ENCODE data around the gene CRHBP. TPM values are rescaled to one million over a fixed set of nuclear protein-coding genes. Genes with fewer than 3 reads are reported as not detected.

CRHBP gene
- total and polyA plus RNA-seq, 2 donors from 2014 or later, result 8.6 to 67.7 TPM

DNA sequence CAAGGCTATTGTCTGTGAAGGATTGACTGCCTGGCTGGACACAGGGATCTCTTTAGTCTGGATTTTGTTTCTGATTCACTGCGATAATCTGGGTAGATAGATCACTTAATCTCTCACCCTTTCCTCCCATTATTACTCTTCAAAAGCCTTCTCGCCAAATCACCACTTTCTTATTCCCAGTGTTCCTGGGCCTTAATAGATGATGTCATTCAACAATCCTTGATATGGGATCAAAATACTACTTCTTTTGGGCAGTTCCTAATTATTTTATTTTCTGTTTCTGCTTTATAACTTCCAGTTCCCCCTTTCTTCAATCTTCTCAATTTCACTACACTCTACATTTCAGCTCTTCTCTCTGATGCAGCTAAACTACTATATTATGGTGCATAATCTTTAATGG is 6.8 kb upstream of the CRHBP start:
- TF ChIP-seq, protein P1, sequence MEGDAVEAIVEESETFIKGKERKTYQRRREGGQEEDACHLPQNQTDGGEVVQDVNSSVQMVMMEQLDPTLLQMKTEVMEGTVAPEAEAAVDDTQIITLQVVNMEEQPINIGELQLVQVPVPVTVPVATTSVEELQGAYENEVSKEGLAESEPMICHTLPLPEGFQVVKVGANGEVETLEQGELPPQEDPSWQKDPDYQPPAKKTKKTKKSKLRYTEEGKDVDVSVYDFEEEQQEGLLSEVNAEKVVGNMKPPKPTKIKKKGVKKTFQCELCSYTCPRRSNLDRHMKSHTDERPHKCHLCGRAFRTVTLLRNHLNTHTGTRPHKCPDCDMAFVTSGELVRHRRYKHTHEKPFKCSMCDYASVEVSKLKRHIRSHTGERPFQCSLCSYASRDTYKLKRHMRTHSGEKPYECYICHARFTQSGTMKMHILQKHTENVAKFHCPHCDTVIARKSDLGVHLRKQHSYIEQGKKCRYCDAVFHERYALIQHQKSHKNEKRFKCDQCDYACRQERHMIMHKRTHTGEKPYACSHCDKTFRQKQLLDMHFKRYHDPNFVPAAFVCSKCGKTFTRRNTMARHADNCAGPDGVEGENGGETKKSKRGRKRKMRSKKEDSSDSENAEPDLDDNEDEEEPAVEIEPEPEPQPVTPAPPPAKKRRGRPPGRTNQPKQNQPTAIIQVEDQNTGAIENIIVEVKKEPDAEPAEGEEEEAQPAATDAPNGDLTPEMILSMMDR (IDR thresholded peaks at IDR 0.05; ENCODE audit: borderline replicate concordance, extremely low read depth, insufficient read depth), result no peak
- no peaks in the 10 kb centered on the region for H3K36me3 ChIP-seq (ENCODE audit: control insufficient read depth in 2 of 3, insufficient read depth in 3 of 3, low read length in 3 of 3)
- intact Hi-C loops (cut with DNase I), result no loop called here
- DNase-seq (no peak), FAIRE-seq (no peak)
- no peaks in the 10 kb centered on the region for H3K9me3 ChIP-seq (ENCODE audit: control insufficient read depth in 2 of 3, insufficient read depth in 1 of 3, low read length in 3 of 3)
- no peaks in the 10 kb centered on the region for H3K27me3 ChIP-seq (ENCODE audit: control insufficient read depth, insufficient read depth, low read length)
- H3K4me1 ChIP-seq (ENCODE audit: control insufficient read depth in 2 of 3, insufficient read depth in 2 of 3, low read depth in 1 of 3, low read length in 3 of 3), result no peaks in the 10 kb centered on the region
- no peak overlapping the region for H3K9ac ChIP-seq (ENCODE audit: low read length in 3 of 3)
- no peak overlapping the region for H3K4me3 ChIP-seq (ENCODE audit: low read length in 3 of 3)
- H3K27ac ChIP-seq (ENCODE audit: low read depth in 2 of 2, low read length in 2 of 2), result no peak overlapping the region

DNA sequence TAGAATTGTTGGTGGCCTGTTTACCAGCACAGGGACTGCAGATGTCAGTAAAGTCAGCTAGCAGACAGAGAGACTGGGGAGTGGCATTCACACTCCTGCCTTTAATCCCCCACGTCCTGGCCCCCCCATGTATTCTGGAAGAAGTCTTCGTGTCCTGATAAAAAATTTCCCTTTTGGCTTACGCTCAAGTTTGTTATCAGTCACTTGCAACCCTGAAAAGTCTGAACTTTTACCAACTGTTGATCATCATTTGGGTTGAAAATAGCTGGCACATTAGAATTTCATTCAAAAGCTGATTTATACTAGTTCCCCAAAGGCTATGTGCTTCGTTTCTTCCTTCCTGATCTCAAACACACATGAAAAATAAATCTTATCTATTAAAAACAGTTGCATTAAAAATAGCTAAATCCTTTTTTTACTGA is 5.8 kb upstream of the CRHBP start:
- no peaks in the 10 kb centered on the region for H3K27me3 ChIP-seq (ENCODE audit: control insufficient read depth, insufficient read depth, low read length)
- FAIRE-seq (no peak), DNase-seq (peak in 1 of 5 donors; percentile 64)
- no peaks in the 10 kb centered on the region for H3K36me3 ChIP-seq (ENCODE audit: control insufficient read depth in 2 of 3, insufficient read depth in 3 of 3, low read length in 3 of 3)
- no peaks in the 10 kb centered on the region for H3K9me3 ChIP-seq (ENCODE audit: control insufficient read depth in 2 of 3, insufficient read depth in 1 of 3, low read length in 3 of 3)
- no peak overlapping the region for H3K27ac ChIP-seq (ENCODE audit: low read depth in 2 of 2, low read length in 2 of 2)
- no peaks in the 10 kb centered on the region for H3K4me1 ChIP-seq (ENCODE audit: control insufficient read depth in 2 of 3, insufficient read depth in 2 of 3, low read depth in 1 of 3, low read length in 3 of 3)
- TF ChIP-seq, protein P1 (IDR thresholded peaks at IDR 0.05; ENCODE audit: borderline replicate concordance, extremely low read depth, insufficient read depth), result no peak
- intact Hi-C loops (cut with DNase I), result no loop called here
- no peak overlapping the region for H3K9ac ChIP-seq (ENCODE audit: low read length in 3 of 3)
- no peak overlapping the region for H3K4me3 ChIP-seq (ENCODE audit: low read length in 3 of 3)

DNA sequence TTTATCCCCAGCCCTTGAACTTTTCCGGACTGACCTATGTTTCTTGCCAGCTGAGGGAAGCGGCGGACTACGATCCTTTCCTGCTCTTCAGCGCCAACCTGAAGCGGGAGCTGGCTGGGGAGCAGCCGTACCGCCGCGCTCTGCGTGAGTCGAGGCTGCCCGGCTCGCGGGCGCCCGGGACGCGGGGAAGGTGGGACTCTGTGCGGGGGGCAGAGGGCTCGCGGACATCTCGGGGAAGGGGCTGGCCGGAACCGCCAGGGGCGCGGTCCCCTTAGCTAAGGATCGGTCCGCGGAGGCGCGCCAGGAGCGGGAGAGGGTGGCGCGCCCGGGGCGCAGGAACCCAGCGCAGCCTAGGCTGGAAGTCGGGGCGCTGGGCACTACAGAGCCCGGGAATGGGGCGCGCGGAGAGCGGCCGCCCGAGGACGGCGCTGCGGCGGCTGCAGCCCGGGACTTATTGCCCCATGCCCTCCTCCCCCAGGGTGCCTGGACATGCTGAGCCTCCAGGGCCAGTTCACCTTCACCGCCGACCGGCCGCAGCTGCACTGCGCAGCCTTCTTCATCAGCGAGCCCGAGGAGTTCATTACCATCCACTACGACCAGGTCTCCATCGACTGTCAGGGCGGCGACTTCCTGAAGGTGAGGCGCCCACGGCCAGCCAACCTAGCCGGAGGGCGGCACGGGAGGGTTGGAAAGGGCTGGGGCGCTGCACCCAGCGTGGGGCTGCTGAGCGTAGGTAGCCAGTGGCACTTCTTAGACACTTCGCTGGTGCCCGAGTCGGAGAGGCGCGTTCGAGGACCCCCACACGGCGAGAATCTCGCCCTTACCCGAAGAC is 922 bp downstream of the CRHBP start:
- peak overlapping the region; percentile 31 to 64 (median 50) for H3K4me3 ChIP-seq (ENCODE audit: low read length in 3 of 3)

More for the DNA sequence above, 922 bp downstream of the CRHBP start:
- Histone ChIP-seq H3K9me3 (ENCODE audit: control insufficient read depth in 2 of 3, insufficient read depth in 1 of 3, low read length in 3 of 3) (no peaks in the 10 kb centered on the region), H3K4me1 (ENCODE audit: control insufficient read depth in 2 of 3, insufficient read depth in 2 of 3, low read depth in 1 of 3, low read length in 3 of 3) (peaks cover 0 to 4% (median 0%) of the 10 kb centered on the region in 3 donors), H3K27me3 (ENCODE audit: control insufficient read depth, insufficient read depth, low read length) (peaks cover 12% of the 10 kb centered on the region), H3K9ac (ENCODE audit: low read length in 3 of 3) (peak overlapping the region in 1 of 3 donors; percentile 12), H3K27ac (ENCODE audit: low read depth in 2 of 2, low read length in 2 of 2) (peak overlapping the region; percentile 55 to 65), H3K36me3 (ENCODE audit: control insufficient read depth in 2 of 3, insufficient read depth in 3 of 3, low read length in 3 of 3) (no peaks in the 10 kb centered on the region)
- intact Hi-C loops (cut with DNase I), result no loop called here
- DNase-seq, result peak; percentile 45 to 72 (median 47)
- no peak for FAIRE-seq
- TF ChIP-seq, protein P1 (IDR thresholded peaks at IDR 0.05; ENCODE audit: borderline replicate concordance, extremely low read depth, insufficient read depth), result no peak
